Muscle layer of colon (tissue), 2 donors: ENCODE data around the gene ATP1A4.

ENCODE experiments used
- H3K27ac ChIP-seq: one replicate; pipeline ENCODE4 v1.7.0; 2013; ENCODE audit warnings: low read depth, mild to moderate bottlenecking, low read length, moderate library complexity
- H3K27me3 ChIP-seq, 2 donors: one replicate each; pipeline ENCODE4 v1.7.0; 2013; ENCODE audit warnings: low read length in 2 of 2, mild to moderate bottlenecking in 2 of 2; ENCODE audit not compliant: insufficient read depth in 2 of 2, control insufficient read depth in 1 of 2
- H3K36me3 ChIP-seq: one replicate; pipeline ENCODE4 v1.7.0; 2013; ENCODE audit warnings: mild to moderate bottlenecking, low read length; ENCODE audit not compliant: insufficient read depth
- H3K4me1 ChIP-seq: one replicate; pipeline ENCODE4 v1.7.0; 2013; ENCODE audit warnings: mild to moderate bottlenecking, low read length; ENCODE audit not compliant: insufficient read depth
- H3K4me3 ChIP-seq, 2 donors: one replicate each; pipeline ENCODE4 v1.7.0; 2013; ENCODE audit warnings: low read length in 2 of 2, low read depth in 1 of 2, mild to moderate bottlenecking in 1 of 2, moderate library complexity in 1 of 2
- H3K9ac ChIP-seq: one replicate; pipeline ENCODE4 v1.7.0; 2013; ENCODE audit warnings: low read length
- H3K9me3 ChIP-seq: one replicate; pipeline ENCODE4 v1.7.0; 2013; ENCODE audit warnings: mild to moderate bottlenecking, low read length
- donor health status: abdominal sarcoma.
- donor health status: Adenocarcinoma of cecum.

Gene ATP1A4

DNA sequence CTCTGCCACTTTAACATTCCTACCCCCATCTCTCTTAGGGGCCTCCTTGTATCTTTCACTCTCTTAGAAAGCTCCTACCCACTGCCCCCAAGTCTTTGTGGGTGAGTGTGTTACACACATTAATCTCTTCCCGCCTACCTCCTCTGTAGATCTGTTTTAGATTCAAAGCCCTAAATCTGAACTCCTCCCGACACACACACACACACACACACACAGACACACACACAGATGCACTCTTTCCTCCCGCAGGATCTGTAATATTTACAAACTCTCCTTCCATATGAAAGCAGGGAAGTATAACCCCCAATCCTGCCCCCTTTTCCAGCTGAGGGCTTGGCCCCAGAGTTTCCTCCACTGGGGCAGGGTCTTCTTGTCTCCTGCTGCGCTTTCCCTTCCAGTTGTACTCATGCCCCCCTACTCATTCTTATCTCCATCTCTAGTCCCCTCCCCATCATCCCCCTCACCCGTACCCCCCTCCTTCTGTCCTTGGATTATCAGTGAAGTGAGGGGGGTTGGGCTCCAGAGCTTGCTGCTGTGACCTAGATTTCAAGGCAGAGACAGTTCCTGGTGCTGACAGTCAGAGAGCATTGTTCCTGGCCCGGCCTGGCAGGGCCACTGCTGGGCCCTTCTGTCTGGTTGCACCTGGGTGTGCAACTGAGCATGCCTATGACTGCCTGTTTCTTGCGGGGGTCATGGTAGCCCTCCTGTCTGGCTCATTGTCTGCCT is 58.1 kb downstream of the ATP1A4 start:
- H3K27ac ChIP-seq = peak overlapping the region; percentile 51
- H3K27me3 ChIP-seq = no peaks in the 10 kb centered on the region
- peak overlapping the region in 1 of 2 donors; percentile 1 for H3K4me3 ChIP-seq
- H3K4me1 ChIP-seq = peaks cover 60% of the 10 kb centered on the region
- no peaks in the 10 kb centered on the region for H3K9me3 ChIP-seq
- no peak overlapping the region for H3K9ac ChIP-seq
- H3K36me3 ChIP-seq = peaks cover 40% of the 10 kb centered on the region

DNA sequence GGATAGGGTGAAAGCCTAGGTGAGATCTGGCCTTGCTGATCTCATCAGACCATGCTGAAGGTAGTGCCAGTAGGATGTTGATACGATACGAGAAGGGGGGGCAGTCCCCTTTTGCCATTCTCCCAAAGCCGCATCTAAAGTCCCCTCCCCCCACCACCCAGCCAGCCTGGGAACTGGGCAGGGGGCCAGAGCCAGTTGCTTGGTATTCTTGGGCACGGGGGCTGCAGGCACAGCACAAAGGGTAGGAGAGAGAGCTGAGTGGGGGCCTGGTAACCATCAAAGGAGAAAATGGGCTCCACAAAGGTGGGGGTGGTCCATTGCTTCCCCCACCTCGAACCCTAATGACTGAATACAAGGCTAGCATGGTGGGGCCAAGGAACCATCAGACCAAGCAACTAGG is 59.2 kb downstream of the ATP1A4 start:
- H3K36me3 ChIP-seq = peaks cover 51% of the 10 kb centered on the region
- no peak overlapping the region for H3K9ac ChIP-seq
- H3K4me1 ChIP-seq = peaks cover 54% of the 10 kb centered on the region
- H3K4me3 ChIP-seq = no peak overlapping the region
- no peaks in the 10 kb centered on the region for H3K9me3 ChIP-seq
- H3K27me3 ChIP-seq = no peaks in the 10 kb centered on the region
- peak overlapping the region; percentile 51 for H3K27ac ChIP-seq

DNA sequence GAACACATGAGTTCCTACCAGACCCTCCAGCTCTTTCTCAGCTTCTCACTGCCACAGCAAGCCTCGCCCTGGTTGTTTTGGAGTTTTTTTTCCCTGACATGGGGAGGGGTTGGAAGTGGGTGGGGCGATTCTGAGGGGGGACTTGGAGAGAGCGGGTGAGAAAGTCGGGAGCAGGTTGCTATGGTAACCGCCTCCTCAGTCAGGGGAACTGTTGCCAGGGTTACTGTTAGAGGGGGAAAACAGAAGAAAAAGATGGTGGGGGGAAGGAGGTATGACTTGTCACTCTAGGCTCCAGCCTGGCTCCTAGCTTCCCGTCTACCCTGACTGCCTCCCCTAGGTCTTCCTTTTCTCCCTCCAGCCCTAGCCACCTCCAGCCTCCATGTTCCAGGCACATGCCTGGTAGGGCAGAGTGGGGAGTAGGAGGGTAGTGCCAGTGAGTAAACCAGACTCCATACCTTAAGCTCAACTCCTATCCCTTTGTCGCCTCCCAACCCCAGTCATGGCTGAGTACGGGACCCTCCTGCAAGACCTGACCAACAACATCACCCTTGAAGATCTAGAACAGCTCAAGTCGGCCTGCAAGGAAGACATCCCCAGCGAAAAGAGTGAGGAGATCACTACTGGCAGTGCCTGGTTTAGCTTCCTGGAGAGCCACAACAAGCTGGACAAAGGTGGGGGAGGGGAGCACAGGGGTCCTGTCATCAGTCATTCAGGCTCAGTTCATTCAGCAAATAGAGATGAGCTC is 59.8 kb downstream of the ATP1A4 start:
- H3K36me3 ChIP-seq = peaks cover 57% of the 10 kb centered on the region
- no peaks in the 10 kb centered on the region for H3K9me3 ChIP-seq
- H3K9ac ChIP-seq = no peak overlapping the region
- H3K27ac ChIP-seq = no peak overlapping the region
- peaks cover 51% of the 10 kb centered on the region for H3K4me1 ChIP-seq
- H3K27me3 ChIP-seq = no peaks in the 10 kb centered on the region
- no peak overlapping the region for H3K4me3 ChIP-seq

DNA sequence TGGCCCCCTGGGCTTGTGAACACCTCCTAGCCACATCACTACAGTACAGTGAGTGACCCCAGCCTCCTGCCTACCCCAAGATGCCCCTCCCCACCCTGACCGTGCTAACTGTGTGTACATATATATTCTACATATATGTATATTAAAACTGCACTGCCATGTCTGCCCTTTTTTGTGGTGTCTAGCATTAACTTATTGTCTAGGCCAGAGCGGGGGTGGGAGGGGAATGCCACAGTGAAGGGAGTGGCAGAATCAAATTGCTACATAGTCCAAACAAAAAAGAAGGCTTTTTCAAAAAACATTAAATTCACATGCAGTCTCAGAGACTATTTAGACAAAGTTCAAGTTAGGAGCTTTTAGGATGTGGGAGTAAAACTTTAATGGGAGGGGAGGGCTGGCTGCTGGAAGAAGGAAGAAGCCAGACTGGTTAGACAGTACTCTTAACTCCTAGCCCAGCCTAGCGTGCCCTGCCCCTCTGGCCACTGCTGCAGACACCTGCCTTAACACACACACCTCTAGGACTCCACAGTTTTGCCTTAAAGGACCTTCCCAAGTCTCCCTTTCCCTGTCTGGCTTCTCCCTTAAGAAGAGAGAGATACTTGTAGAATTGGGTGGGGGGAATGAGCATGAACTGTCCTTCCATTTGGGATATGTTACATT is 63.2 kb downstream of the ATP1A4 start:
- Histone ChIP-seq H3K36me3 (peaks cover 74% of the 10 kb centered on the region), H3K27me3 (no peaks in the 10 kb centered on the region), H3K4me1 (peaks cover 45% of the 10 kb centered on the region), H3K4me3 (no peak overlapping the region), H3K27ac (no peak overlapping the region), H3K9me3 (no peaks in the 10 kb centered on the region), H3K9ac (no peak overlapping the region)

DNA sequence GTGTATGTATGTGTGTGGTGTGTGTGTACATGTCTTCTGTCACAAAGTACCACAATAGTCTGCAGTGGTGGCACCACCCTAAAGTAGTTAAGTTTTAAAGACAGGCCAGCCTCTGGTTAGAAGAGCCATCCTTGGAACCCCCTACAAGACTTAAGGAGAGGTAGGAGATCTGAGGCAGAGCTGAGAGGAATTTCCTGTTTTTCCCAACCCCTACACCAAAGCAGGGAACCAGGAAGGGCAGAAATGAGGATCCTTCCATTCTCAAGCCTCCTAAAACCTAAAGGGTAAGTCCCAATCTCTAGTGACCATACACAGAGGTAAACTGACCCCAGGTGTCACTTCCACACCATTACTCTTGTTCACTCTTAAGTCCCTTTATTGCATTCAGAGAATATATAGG is 64.9 kb downstream of the ATP1A4 start:
- Histone ChIP-seq H3K4me1 (peaks cover 36% of the 10 kb centered on the region), H3K4me3 (no peak overlapping the region), H3K27ac (no peak overlapping the region), H3K9me3 (no peaks in the 10 kb centered on the region), H3K27me3 (no peaks in the 10 kb centered on the region), H3K36me3 (peaks cover 88% of the 10 kb centered on the region), H3K9ac (no peak overlapping the region)

DNA sequence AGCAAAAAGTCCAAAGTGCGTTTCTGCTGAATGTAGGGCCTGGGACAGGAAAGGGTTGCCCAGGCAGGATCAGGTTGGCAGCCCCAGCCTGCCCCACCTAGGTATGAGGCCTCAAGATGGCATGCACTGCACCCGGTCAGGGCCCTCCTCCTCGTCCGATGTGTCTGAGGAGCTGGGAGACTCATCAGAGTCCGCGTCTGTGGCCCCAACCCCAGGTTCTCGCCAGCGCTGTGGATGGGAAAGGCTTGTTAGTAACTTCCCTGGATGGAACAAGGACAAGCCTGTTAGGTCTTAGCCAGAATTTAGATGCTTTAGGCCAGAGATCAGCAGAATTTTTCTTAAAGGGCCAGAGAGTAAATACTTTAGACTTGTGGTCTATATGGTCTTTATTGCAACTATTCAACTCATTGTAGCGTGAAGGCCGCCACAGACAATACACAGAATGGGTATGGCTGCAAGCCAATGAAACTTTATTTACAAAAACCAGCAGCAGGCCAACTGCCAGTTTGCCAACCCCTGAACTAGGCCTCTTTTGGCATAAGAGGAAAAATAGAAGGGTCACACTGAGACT is 66.2 kb downstream of the ATP1A4 start:
- peak overlapping the region; percentile 66 for H3K27ac ChIP-seq
- H3K36me3 ChIP-seq = peaks cover 88% of the 10 kb centered on the region
- peak overlapping the region; percentile 6 for H3K9ac ChIP-seq

DNA sequence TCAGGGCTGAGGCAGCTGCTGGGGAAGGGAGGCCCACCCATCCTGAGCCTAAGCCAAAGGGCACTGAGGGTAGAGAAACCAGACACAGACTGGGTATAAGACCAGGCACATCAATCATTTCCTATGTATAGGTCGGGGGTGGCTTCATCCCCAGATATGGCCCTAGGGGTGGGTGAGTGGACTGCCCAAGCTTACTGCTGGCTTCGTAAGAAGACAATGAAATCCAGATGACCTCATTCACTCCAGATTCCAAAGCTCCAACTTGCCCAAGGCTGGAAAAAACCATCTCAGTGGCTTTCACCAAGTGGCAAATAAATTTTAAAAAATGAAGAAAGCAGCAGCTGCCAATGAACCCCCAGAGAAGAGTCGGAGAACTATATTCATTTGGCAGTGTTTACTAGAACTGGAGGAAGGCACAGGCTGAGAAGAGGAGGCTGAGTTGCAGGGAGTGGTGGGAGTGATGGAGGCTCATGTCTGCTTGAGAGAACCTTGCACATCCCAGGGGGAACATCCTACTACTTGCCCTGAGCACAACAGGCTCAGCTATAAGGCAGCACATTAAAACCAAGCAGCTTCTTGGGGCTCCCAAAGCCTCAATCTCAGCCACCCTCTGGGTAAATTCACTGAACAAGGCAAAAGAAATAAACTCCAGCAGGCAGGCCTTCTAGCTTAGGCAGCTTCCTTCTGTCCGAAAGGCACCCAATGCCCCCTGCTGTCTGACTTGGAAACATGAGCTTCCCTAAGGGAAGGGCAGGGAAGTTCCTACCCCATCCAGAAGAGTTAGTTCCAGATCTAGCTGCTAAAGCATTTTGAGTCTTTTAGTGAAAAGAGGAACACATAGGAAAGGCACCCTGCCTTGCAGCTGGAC is 67.9 kb downstream of the ATP1A4 start:
- Histone ChIP-seq H3K4me3 (no peak overlapping the region), H3K36me3 (peaks cover 88% of the 10 kb centered on the region), H3K9ac (no peak overlapping the region), H3K27me3 (no peaks in the 10 kb centered on the region), H3K4me1 (peaks cover 36% of the 10 kb centered on the region), H3K27ac (peak overlapping the region; percentile 67), H3K9me3 (no peaks in the 10 kb centered on the region)

More for the DNA sequence above, 66.2 kb downstream of the ATP1A4 start:
- Histone ChIP-seq H3K27me3 (no peaks in the 10 kb centered on the region), H3K4me1 (peaks cover 36% of the 10 kb centered on the region), H3K9me3 (no peaks in the 10 kb centered on the region), H3K4me3 (no peak overlapping the region)

DNA sequence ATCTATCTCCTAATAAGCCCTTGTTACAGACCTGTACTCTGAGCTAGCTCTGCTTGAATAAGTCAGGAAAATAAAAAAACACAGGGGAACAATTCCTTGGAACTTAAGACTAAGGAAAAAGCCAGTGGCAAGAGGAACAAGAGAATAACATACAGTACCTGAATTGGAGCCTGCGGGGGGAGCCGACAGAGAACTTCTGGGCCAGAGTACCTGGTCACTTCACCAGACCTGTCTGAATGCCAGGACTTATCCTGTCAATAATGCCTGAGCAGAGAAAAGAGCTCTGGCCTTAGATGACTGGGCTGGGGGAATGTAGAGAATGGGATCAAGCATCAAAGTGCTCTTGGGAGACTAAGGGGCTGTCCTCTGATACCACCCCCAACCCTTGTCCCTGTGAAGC is 68.9 kb downstream of the ATP1A4 start:
- H3K9me3 ChIP-seq = no peaks in the 10 kb centered on the region
- no peaks in the 10 kb centered on the region for H3K27me3 ChIP-seq
- H3K36me3 ChIP-seq = peaks cover 88% of the 10 kb centered on the region
- H3K4me3 ChIP-seq = no peak overlapping the region
- peaks cover 36% of the 10 kb centered on the region for H3K4me1 ChIP-seq
- no peak overlapping the region for H3K27ac ChIP-seq
- H3K9ac ChIP-seq = no peak overlapping the region

DNA sequence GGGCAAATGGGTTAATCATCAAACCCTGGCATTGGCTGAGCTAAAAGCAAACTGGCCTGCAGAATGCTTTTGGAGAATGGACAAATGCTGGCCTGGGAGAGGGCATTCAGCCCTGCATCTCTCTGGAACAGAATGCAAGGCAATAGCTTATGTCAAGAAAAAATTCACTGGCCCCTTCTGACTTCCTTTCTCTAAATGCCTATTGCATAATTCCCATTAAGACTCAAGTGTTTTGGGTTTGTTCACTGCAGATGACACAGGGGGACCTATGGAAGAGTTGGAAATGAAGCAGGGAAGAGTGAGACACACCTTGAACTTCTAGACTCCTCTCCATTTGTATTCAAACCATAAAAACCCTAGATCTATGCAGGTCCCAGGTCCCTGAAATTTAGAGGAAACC is 69.7 kb downstream of the ATP1A4 start:
- peaks cover 86% of the 10 kb centered on the region for H3K36me3 ChIP-seq
- no peak overlapping the region for H3K9ac ChIP-seq
- no peaks in the 10 kb centered on the region for H3K9me3 ChIP-seq
- no peak overlapping the region for H3K27ac ChIP-seq
- peaks cover 36% of the 10 kb centered on the region for H3K4me1 ChIP-seq
- no peaks in the 10 kb centered on the region for H3K27me3 ChIP-seq
- H3K4me3 ChIP-seq = no peak overlapping the region

DNA sequence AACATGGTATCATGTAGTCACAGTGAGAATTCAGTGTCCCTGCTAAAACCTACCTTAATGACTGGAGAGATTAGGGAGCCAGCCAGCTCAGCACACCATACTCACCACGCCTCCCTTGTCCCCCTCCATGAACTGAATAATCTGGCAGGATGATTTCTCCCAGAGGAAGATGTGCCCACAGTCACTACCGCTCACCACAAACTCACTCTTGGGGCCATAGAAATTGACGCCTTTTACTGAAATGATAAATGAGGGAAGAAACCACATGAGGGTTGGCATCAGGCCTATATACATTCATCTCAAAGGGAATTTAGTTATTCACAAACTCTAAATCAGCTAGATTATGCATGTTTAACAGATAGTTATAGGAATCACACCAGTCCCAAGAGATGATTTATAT is 71.1 kb downstream of the ATP1A4 start:
- H3K9ac ChIP-seq = no peak overlapping the region
- H3K9me3 ChIP-seq = no peaks in the 10 kb centered on the region
- H3K36me3 ChIP-seq = peaks cover 90% of the 10 kb centered on the region
- H3K4me1 ChIP-seq = peaks cover 28% of the 10 kb centered on the region
- H3K4me3 ChIP-seq = no peak overlapping the region
- H3K27ac ChIP-seq = no peak overlapping the region
- H3K27me3 ChIP-seq = no peaks in the 10 kb centered on the region
